ENCODE data around the gene RPS21. TPM values are rescaled to one million over a fixed set of nuclear protein-coding genes. Genes with fewer than 3 reads are reported as not detected.
A peak's percentile ranks its signal among the peaks of the same experiment; 100 is the strongest.

The RPS21 gene
- total RNA-seq, 4 donors from 2014 or later: 1,371 to 3,195 (median 1,826) TPM

GRCh38 chr20:62351469-62352401, 35.2 kb upstream of the RPS21 start:
- 87 to 93% methylated on average over 35 to 58 of the region's 60 CpGs for WGBS, 2 donors

DNA sequence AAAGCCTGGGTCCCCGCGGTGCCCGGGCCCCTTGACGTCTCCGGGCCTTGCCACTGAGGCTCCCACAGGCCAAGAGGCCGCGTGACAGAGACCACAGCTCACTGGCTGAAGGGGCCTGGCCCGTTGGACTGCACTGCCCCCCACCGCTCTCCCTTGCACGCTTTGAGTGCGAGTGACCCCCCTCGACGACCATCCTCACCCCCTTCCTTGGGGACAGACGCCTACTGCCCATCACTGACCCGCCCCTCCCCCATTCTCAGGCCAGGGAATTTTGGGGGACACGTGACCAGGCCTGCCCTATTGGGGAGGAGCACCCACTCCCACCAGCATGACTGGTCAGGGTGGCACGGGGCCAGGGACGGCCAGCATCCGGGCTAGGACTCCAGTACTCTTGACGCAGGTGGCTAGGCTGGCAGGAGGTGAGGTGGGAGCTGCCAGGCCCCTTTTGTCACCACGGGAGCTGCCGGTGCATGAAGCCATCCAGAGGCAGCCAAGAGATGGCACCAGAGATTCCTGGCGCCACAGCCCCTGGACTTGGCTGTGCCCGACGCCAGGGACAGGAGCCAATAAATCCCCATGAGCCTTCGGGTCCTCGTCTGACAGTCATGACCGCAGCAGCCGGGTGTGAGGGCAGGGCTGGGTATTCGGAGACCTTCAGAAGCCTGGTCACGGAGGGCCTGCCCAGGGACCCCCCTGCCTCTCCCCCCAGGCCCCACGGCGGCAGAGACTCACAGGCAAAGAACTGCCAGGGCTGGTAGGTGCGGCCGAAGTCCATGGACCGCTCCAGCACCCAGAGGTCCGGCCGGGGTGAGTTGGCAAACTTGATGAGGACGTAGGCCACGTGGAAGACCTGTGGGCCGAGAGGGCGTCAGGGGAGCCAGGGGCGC, 34.3 kb upstream of the RPS21 start:
- Histone ChIP-seq H3K9me3 (no peaks in the 10 kb centered on the region), H3K4me3 (no peak overlapping the region), H3K27ac (peak overlapping the region in 2 of 4 donors; percentile 61 to 89), H3K4me1 (peaks cover 0 to 53% (median 35%) of the 10 kb centered on the region in 4 donors), H3K36me3 (peaks cover 0 to 35% (median 0%) of the 10 kb centered on the region in 3 donors), H3K27me3 (no peaks in the 10 kb centered on the region)
- 59 to 63% methylated on average over 29 to 36 of the region's 43 CpGs for WGBS, 2 donors
- TF ChIP-seq POLR2A (IDR thresholded peaks at IDR 0.05): no peak
- TF ChIP-seq, protein P1, sequence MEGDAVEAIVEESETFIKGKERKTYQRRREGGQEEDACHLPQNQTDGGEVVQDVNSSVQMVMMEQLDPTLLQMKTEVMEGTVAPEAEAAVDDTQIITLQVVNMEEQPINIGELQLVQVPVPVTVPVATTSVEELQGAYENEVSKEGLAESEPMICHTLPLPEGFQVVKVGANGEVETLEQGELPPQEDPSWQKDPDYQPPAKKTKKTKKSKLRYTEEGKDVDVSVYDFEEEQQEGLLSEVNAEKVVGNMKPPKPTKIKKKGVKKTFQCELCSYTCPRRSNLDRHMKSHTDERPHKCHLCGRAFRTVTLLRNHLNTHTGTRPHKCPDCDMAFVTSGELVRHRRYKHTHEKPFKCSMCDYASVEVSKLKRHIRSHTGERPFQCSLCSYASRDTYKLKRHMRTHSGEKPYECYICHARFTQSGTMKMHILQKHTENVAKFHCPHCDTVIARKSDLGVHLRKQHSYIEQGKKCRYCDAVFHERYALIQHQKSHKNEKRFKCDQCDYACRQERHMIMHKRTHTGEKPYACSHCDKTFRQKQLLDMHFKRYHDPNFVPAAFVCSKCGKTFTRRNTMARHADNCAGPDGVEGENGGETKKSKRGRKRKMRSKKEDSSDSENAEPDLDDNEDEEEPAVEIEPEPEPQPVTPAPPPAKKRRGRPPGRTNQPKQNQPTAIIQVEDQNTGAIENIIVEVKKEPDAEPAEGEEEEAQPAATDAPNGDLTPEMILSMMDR (IDR thresholded peaks at IDR 0.05): peak in 4 of 5 experiments; percentile 36 to 64 (median 41)
- DNase-seq (ENCODE audit: low spot score in 2 of 2): no peak

More at GRCh38 chr20:62351469-62352401, 35.2 kb upstream of the RPS21 start:
- peaks cover 0 to 44% (median 26%) of the 10 kb centered on the region in 4 donors for H3K4me1 ChIP-seq
- DNase-seq (ENCODE audit: low spot score in 2 of 2): no peak
- H3K4me3 ChIP-seq: no peak overlapping the region
- H3K36me3 ChIP-seq: peaks cover 0 to 44% (median 0%) of the 10 kb centered on the region in 3 donors
- peak overlapping the region in 2 of 4 donors; percentile 61 to 89 for H3K27ac ChIP-seq
- H3K27me3 ChIP-seq: no peaks in the 10 kb centered on the region
- H3K9me3 ChIP-seq: no peaks in the 10 kb centered on the region
- TF ChIP-seq POLR2A (IDR thresholded peaks at IDR 0.05) (no peak), EP300 (IDR thresholded peaks at IDR 0.05) (no peak)
- TF ChIP-seq, protein P1 (IDR thresholded peaks at IDR 0.05): no peak

DNA sequence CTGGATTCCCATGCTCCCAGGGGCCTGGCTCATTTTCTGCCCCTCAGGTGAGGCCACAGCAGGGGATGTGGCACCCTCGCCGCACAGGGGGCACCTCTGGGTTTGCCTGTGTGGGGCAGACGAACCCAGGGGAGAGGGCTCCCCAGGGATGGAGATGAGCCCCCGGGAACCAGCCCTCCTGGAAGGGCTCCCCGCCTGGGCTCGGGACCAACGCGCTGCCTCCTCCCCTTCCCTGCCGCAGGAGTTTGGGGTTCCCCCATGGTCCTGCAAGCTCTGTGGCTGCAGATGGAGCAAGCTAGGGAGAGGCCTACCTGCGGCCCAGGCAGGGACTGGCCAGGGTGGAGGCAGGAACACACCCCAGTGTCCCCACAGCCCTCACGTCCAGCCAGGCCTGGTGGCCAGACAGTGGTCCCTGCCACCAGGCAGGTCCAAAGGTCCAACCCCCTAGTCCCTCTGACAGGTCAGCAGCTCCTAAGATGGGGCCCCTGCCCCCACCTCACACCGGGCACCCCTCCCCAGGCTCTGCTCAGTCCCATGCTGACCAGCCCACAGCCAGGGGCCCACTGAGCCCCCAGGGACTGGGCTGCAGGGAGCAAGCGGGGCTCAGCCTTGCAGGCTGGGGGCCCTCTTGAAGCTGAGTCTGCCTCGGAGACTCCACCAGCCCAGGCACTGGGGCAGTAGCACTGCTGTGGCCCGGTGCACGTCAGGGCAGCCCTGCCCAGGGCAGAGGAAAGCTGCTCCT, 33.4 kb upstream of the RPS21 start:
- H3K27ac ChIP-seq: peak overlapping the region in 2 of 4 donors; percentile 61 to 89
- no peak overlapping the region for H3K4me3 ChIP-seq
- no peak for TF ChIP-seq POLR2A (IDR thresholded peaks at IDR 0.05)
- TF ChIP-seq, protein P1 (IDR thresholded peaks at IDR 0.05): no peak
- TF ChIP-seq EP300 (IDR thresholded peaks at IDR 0.05): no peak
- H3K36me3 ChIP-seq: peaks cover 0 to 27% (median 0%) of the 10 kb centered on the region in 3 donors
- WGBS, 2 donors: 86 to 93% methylated on average over 11 of the region's 16 CpGs
- DNase-seq (ENCODE audit: low spot score in 2 of 2): no peak
- H3K27me3 ChIP-seq: no peaks in the 10 kb centered on the region
- H3K4me1 ChIP-seq: peaks cover 0 to 61% (median 43%) of the 10 kb centered on the region in 4 donors
- H3K9me3 ChIP-seq: no peaks in the 10 kb centered on the region

DNA sequence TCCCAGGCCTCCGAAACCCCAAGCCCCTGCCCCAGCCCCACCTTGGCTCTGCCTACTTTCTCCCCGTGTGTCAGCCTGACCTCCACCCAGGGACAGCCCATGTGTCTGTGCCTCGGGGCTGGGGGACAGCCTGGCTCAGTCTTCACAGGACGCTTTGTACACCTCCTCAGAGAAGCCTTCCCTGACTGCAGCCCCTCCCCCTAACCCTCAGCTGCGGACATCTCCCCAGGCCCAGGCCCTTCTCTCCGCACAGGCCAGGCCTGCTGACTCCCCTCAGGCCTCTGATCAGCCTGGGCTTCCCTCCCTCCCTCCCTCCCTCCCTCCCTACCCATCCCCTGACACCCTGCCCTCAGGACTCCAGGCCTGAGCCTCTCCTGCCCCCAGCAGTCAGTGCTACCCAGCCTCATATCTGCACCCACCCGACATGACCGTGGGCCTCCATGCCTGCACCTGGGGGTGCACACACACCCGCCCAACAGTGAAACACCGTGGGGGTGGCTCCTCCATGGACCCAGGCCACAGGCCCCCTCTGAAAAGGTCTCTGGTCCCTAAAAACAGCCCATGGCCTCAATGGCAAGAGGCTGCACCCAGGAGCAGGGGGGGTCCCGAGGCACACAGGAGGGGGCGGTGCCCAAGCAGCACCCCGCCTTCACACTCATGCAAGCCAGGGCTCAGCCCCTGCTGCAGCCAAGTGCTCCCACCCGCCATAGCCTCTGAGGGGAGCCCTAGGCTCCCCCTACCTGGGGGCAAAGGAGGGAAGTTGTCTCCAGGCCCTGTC, 32.7 kb upstream of the RPS21 start:
- Histone ChIP-seq H3K4me3 (no peak overlapping the region), H3K36me3 (peaks cover 0 to 23% (median 0%) of the 10 kb centered on the region in 3 donors), H3K27me3 (no peaks in the 10 kb centered on the region), H3K4me1 (peaks cover 0 to 69% (median 51%) of the 10 kb centered on the region in 4 donors), H3K27ac (peak overlapping the region; percentile 83 to 96 (median 86)), H3K9me3 (no peaks in the 10 kb centered on the region)
- TF ChIP-seq EP300 (IDR thresholded peaks at IDR 0.05): no peak
- TF ChIP-seq POLR2A (IDR thresholded peaks at IDR 0.05): no peak
- TF ChIP-seq, protein P1 (IDR thresholded peaks at IDR 0.05): no peak
- 65 to 69% methylated on average over 13 to 14 of the region's 14 CpGs for WGBS, 2 donors
- DNase-seq (ENCODE audit: low spot score in 2 of 2): no peak
